Measurements from ENCODE around the gene RCOR2. TPM values are rescaled to one million over a fixed set of nuclear protein-coding genes. Genes with fewer than 3 reads are reported as not detected.

Gene RCOR2
- total RNA-seq, 4 donors from 2014 or later, result 0.40 to 0.45 (median 0.42) TPM; not detected in 1

DNA sequence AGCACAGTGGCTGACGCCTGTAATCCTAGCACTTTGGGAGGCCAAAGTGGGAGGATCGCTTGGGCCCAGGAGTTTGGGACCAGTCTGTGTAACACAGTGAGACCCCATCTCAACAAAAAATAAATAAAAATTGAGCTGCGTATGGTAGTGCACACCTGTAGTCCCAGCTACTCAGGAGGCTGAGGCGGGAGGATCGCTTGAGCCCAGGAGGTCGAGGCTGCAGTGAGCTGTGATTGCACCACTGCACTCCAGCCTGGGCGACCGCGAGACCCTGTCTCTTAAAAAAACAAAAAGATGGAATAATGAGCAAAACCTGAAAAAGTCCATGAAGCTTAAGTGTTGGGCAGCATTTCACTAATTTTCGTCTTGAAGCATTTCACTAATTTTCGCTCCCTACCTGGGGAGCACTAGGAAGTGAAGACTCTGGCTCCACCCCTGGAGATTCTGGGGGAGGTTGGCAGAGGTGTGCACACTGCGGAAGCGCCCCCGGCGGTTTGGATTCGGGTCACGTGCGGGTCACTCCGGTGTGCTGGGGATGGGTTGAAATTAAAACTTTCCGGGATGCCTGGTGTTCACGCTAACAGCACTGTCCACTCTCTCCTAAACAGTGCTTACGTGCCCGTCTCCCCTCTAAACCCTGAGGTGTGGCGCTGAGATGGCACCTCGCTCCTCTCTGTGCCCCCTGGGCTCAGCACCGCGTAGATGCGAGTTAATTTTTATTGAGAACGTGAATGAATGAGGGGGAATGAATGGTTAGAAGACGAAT is 20.9 kb upstream of the RCOR2 start:
- H3K27ac ChIP-seq (replicated peaks in 1 of 4), result peak overlapping the region; percentile 67 to 82 (median 76)
- TF ChIP-seq, protein P1, sequence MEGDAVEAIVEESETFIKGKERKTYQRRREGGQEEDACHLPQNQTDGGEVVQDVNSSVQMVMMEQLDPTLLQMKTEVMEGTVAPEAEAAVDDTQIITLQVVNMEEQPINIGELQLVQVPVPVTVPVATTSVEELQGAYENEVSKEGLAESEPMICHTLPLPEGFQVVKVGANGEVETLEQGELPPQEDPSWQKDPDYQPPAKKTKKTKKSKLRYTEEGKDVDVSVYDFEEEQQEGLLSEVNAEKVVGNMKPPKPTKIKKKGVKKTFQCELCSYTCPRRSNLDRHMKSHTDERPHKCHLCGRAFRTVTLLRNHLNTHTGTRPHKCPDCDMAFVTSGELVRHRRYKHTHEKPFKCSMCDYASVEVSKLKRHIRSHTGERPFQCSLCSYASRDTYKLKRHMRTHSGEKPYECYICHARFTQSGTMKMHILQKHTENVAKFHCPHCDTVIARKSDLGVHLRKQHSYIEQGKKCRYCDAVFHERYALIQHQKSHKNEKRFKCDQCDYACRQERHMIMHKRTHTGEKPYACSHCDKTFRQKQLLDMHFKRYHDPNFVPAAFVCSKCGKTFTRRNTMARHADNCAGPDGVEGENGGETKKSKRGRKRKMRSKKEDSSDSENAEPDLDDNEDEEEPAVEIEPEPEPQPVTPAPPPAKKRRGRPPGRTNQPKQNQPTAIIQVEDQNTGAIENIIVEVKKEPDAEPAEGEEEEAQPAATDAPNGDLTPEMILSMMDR (IDR thresholded peaks at IDR 0.05), result no peak
- TF ChIP-seq EP300 (IDR thresholded peaks at IDR 0.05) (no peak), POLR2AphosphoS5 (IDR thresholded peaks at IDR 0.05) (no peak), POLR2A (IDR thresholded peaks at IDR 0.05; ENCODE audit: low read depth) (no peak)
- no peak for DNase-seq (ENCODE audit: extremely low spot score)
- H3K4me1 ChIP-seq, result peaks cover 13 to 24% (median 21%) of the 10 kb centered on the region in 4 donors
- no peaks in the 10 kb centered on the region for H3K27me3 ChIP-seq
- intact Hi-C loops (cut with DNase I), result no loop called here
- peaks cover 0 to 5% (median 0%) of the 10 kb centered on the region in 4 donors for H3K36me3 ChIP-seq
- peak overlapping the region; percentile 67 to 81 (median 76) for H3K4me3 ChIP-seq
- H3K9me3 ChIP-seq, result no peaks in the 10 kb centered on the region
- 31% methylated on average over 27 of the region's 30 CpGs for WGBS

DNA sequence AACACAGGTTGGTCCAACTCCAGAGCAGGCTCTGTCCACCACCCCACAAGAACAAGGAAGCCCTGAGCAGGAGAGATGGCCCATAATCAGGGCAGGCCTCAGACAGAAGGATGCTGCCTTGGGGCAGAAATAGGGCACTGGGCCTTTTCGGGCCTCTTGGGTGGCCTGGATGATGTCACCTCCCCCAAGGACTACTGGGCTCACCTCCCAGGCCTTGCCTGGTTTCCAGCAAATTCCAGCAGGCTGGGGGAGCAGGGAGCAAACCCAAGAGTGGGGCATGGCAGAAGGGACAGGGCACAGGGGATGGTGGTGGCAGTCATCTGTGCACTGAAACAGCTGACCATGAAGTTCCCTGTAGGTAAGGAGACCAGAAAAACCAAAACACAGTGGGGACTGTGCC is 16.5 kb upstream of the RCOR2 start:
- no peaks in the 10 kb centered on the region for H3K36me3 ChIP-seq
- WGBS, result 57% methylated on average over 1 of the region's 1 CpG
- no peaks in the 10 kb centered on the region for H3K9me3 ChIP-seq
- no peak for DNase-seq (ENCODE audit: extremely low spot score)
- intact Hi-C loops (cut with DNase I), result no loop called here
- H3K27ac ChIP-seq (replicated peaks in 1 of 4), result no peak overlapping the region
- TF ChIP-seq, protein P1 (IDR thresholded peaks at IDR 0.05), result no peak
- no peak overlapping the region for H3K4me3 ChIP-seq
- peaks cover 6 to 8% (median 6%) of the 10 kb centered on the region in 4 donors for H3K4me1 ChIP-seq
- H3K27me3 ChIP-seq, result no peaks in the 10 kb centered on the region

DNA sequence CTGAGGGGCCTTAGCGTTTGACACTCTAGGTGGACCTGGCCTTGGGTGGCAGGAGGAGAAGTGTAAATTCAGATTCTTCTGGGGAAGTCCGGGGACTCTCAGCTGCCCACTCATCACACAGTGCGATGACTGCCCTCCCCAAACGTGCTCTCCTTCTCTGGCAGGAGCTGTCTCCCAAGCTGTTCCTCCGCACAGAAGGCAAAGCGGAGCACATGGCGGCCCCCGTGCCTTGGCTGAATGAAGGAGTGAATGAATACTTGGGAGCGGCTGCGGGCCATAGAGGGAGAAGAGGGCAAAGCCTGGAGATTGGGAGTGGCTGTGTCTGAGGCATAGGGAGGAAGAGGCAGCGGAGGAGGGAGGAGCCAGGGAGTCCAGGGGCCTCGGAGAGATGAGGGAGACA is 14.9 kb upstream of the RCOR2 start:
- DNase-seq (ENCODE audit: extremely low spot score), result no peak
- Histone ChIP-seq H3K36me3 (no peaks in the 10 kb centered on the region), H3K27ac (replicated peaks in 1 of 4) (no peak overlapping the region), H3K27me3 (no peaks in the 10 kb centered on the region), H3K4me1 (no peaks in the 10 kb centered on the region), H3K9me3 (no peaks in the 10 kb centered on the region), H3K4me3 (no peak overlapping the region)
- intact Hi-C loops (cut with DNase I), result no loop called here
- WGBS, result 80% methylated on average over 12 of the region's 12 CpGs
- TF ChIP-seq POLR2A (IDR thresholded peaks at IDR 0.05; ENCODE audit: low read depth), result no peak
- no peak for TF ChIP-seq EP300 (IDR thresholded peaks at IDR 0.05)
- TF ChIP-seq, protein P1 (IDR thresholded peaks at IDR 0.05), result no peak
- TF ChIP-seq POLR2AphosphoS5 (IDR thresholded peaks at IDR 0.05), result no peak

- H3K9me3 ChIP-seq, result no peaks in the 10 kb centered on the region
- TF ChIP-seq, protein P1 (IDR thresholded peaks at IDR 0.05), result no peak
- no peak for TF ChIP-seq POLR2A (IDR thresholded peaks at IDR 0.05; ENCODE audit: low read depth)
- TF ChIP-seq EP300 (IDR thresholded peaks at IDR 0.05), result no peak
- TF ChIP-seq POLR2AphosphoS5 (IDR thresholded peaks at IDR 0.05), result no peak
- H3K27ac ChIP-seq (replicated peaks in 1 of 4), result no peak overlapping the region
- H3K36me3 ChIP-seq, result no peaks in the 10 kb centered on the region
- no peak overlapping the region for H3K4me3 ChIP-seq
- intact Hi-C loops (cut with DNase I), result no loop called here
- no peak for DNase-seq (ENCODE audit: extremely low spot score)
- H3K27me3 ChIP-seq, result no peaks in the 10 kb centered on the region
- 80% methylated on average over 6 of the region's 6 CpGs for WGBS
- no peaks in the 10 kb centered on the region for H3K4me1 ChIP-seq
Measured at GRCh38 chr11:63931045-63931444, 14.1 kb upstream of the RCOR2 start.

GRCh38 chr11:63929616-63930015 is 12.7 kb upstream of the RCOR2 start:
- Histone ChIP-seq H3K36me3 (no peaks in the 10 kb centered on the region), H3K27me3 (no peaks in the 10 kb centered on the region), H3K4me1 (no peaks in the 10 kb centered on the region), H3K4me3 (no peak overlapping the region), H3K27ac (replicated peaks in 1 of 4) (no peak overlapping the region), H3K9me3 (no peaks in the 10 kb centered on the region)
- TF ChIP-seq, protein P1 (IDR thresholded peaks at IDR 0.05), result no peak
- TF ChIP-seq POLR2A (IDR thresholded peaks at IDR 0.05; ENCODE audit: low read depth) (no peak), POLR2AphosphoS5 (IDR thresholded peaks at IDR 0.05) (no peak), EP300 (IDR thresholded peaks at IDR 0.05) (no peak)
- intact Hi-C loops (cut with DNase I), result no loop called here
- no peak for DNase-seq (ENCODE audit: extremely low spot score)
- WGBS, result 96% methylated on average over 5 of the region's 5 CpGs

Measured in esophagus muscularis mucosa (tissue), 4 donors.